AG04449 (cell line): ENCODE data around the gene TIMM17B.
"Not testable (repeated sequence)": the region's sequence is repeated elsewhere in the genome, so short reads cannot be mapped to it uniquely, and the experiment has no call there.

Experiments used
- CTCF ChIA-PET: fragments of 350-600 bp; formaldehyde crosslinking; extraction: SDS; loops from one replicate; lab custom pipeline; 2021; ENCODE audit warnings: antibody characterized with exemption; lab: Yijun Ruan, JAX
- POLR2A ChIA-PET: fragments of 400-600, 350-600 bp; formaldehyde crosslinking; extraction: SDS; loops from one replicate; lab custom pipeline; 2020; ENCODE audit warnings: antibody characterized with exemption, inconsistent platforms; lab: Yijun Ruan, JAX
- DNase-seq: peaks from one replicate; pipeline ENCODE4 v3.0.0-alpha.2; 2010; ENCODE audit warnings: low read depth, low spot score
- H3K4me3 ChIP-seq: 2 replicates; pipeline ENCODE4 v1.5.1; 2011; ENCODE audit warnings: low read depth, mild to moderate bottlenecking, control low read depth, low read length
- TF ChIP-seq, protein P1 (sequence below): IDR thresholded peaks from one replicate; pipeline ENCODE4 v1.5.1; 2011; ENCODE audit warnings: mild to moderate bottlenecking, moderate library complexity, low read length, control low read depth, inconsistent platforms; ENCODE audit not compliant: insufficient read depth; ENCODE audit errors: missing control alignments

TIMM17B gene

DNA sequence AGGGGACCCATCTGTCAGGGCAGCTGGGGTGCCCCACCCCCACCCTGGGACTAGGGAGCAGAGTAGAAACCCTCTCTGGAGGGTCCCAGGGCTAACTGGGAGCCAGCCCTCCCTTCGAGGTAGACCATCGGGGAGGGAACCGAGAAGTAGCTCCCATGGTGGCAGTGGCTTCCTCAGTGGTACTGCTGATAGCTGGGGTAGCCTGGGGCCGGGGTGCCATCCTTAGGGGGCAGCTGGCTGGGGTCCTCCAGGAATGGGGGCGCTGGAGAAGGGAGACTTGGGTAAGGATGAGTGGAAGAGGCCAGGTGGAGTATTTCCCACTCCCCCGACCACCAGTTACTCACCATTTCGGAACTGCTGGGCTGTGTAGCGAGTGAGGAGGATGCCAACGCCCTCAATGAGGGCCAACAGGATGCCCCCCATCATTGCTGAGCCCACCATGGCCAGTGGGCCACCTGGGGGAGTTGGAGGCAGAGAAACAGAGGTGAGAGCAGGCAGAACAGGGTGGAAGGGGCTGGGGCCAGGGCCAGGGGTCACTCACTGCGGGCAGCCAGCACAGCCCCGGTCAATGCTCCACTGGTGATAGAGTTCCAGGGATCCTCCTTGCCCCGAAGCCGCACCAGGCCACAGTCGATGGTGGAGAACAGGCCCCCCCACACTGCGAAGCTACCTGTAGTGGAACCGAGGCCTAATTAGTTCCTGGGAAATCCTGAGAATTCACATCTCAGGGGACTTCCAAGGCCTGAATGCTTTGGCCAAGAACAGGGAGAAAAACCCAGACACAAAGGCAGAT lies 3.8 kb downstream of the TIMM17B start:
- POLR2A ChIA-PET: no interaction called here
- no peak for DNase-seq
- CTCF ChIA-PET: interaction anchor here (1.0 kb wide), 1 partner anchor 211 kb away, joined by 3 read pairs; no protein-coding TSS in a partner anchor
- H3K4me3 ChIP-seq: no peak overlapping the region
- TF ChIP-seq, protein P1, sequence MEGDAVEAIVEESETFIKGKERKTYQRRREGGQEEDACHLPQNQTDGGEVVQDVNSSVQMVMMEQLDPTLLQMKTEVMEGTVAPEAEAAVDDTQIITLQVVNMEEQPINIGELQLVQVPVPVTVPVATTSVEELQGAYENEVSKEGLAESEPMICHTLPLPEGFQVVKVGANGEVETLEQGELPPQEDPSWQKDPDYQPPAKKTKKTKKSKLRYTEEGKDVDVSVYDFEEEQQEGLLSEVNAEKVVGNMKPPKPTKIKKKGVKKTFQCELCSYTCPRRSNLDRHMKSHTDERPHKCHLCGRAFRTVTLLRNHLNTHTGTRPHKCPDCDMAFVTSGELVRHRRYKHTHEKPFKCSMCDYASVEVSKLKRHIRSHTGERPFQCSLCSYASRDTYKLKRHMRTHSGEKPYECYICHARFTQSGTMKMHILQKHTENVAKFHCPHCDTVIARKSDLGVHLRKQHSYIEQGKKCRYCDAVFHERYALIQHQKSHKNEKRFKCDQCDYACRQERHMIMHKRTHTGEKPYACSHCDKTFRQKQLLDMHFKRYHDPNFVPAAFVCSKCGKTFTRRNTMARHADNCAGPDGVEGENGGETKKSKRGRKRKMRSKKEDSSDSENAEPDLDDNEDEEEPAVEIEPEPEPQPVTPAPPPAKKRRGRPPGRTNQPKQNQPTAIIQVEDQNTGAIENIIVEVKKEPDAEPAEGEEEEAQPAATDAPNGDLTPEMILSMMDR: no peak

DNA sequence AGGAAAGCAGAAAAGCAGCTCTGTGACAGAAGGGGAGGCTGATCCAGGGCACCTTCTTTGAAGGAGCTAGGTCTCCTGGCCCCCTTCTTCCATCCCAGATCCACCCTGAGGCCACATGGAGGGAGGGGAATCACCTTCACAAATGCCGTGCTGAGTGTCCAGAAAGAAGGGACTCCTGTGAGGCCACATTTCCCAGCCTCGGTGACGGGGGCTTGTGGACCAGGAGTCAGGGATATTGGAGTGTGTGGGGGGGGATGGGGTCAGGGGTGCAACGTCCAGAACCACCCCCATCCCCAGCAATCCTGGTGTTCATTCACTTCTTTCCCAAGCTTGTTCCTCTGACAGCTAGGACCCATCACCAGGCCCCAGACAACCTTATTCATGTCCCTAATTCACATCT lies 4.7 kb downstream of the TIMM17B start:
- ChIA-PET CTCF (interaction anchor here (1.0 kb wide), 1 partner anchor 212 kb away, joined by 3 read pairs; no protein-coding TSS in a partner anchor), POLR2A (no interaction called here)
- no peak overlapping the region for H3K4me3 ChIP-seq
- TF ChIP-seq, protein P1: no peak
- no peak for DNase-seq

DNA sequence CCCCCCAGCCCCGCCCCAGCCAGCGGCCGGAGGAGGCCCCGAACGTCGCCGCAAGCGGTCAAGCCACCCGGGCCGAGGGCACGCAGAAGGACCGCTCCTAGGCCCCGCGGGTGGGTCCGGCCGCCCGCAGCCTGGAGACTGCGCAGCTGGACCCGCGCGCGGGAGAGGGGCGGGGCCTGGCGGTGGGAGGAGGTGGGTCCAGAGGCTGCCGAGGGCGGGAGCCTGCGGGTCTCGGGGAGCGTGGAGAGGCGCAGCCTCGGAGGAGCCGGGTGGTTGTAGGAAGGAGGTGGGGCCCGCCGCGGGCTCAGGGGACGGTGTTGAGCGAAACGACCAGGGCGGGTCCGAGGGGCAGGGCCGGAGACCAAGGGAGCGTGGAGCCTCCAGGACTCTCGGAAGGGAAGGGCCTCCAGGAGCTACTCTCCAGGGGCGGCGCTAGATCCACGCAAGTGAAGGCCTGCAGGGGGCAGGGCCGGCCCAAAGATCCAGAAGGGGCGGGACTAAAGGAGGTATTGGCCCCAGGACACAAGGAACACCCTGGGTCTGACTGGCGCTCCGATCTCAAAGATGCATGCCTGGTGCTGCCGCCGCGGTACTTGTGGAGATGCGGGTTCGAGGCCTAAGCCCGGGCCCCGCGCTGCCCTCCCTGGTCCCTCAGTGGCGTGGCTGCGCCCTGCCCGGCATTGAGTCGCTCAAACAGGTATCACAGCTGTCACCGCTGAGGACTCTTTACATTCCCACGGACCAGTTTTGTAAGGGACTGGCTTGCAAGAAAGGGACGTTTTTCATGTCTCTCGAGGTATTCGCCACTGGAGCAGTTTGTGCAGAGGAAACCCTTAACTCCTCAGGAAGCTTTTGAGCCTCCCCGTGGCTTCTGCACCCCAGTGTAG lies 5.9 kb downstream of the TIMM17B start:
- ChIA-PET POLR2A (interaction anchor here (0.9 kb wide), 1 partner anchor 59 kb away, joined by 3 read pairs; no protein-coding TSS in a partner anchor), CTCF (interaction anchor here (0.8 to 1.3 kb wide), 2 partner anchors 12 to 25 kb away, joined by 4 to 5 read pairs; no protein-coding TSS in a partner anchor)
- peak overlapping the region; percentile 55 for H3K4me3 ChIP-seq
- TF ChIP-seq, protein P1: peak; percentile 65
- DNase-seq: no peak

DNA sequence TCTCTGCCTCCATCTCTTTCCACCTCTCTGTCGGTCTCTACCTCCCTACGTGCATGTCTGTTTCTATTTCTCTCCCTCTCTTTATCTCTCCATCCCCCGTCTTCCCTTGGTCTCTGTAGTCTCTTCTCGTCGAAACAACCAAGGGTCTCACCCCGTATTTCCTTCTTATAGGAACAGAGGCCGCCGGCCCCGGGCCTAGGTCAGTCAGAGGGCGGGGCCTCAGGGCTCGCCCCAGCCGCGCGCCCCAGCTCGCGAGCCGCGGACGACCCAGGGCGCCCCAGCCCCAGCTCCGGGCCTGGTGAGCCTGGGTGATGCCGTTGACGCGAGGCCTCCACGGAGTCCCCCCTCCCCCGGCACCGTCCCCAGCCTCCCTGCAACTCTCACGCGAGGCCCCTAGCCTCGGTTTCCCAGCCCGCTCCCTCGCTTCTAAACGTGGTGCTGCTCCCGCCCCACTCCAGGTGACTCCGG lies 6.6 kb downstream of the TIMM17B start:
- DNase-seq: no peak
- ChIA-PET POLR2A (no interaction called here), CTCF (interaction anchor here (1.3 kb wide), 1 partner anchor 25 kb away, joined by 5 read pairs; no protein-coding TSS in a partner anchor)
- H3K4me3 ChIP-seq: peak overlapping the region; percentile 55
- TF ChIP-seq, protein P1: no peak

DNA sequence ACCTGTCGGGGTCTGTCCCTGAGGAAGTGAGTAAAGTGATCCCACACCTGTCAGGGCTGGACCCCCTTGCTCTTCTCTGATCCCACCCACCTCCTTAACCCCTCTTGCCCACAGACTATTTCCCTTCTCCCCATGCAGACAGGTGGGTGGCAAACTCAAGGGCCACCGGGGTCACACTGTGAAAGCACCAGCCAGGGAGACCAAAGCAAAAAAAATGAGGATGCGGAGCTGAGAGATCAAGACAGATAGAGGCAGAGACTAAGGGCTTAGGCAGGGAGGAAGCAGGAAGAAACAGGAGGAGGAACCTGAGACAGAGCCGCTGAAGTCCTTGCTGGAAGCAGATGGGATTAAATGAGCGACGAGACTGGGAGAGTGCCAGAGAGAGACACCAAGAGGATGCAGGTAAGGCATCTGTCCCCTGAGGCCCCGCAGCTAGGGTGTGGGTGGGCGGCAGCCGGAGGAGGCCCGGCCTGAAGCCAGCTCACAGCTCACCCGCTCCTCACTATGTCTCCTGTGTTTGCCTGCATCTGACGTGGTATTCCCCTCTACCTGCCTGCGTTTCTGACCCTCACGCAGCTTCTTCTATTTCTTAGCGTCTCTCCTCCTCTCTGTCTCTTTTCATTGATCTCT lies 7.2 kb downstream of the TIMM17B start:
- DNase-seq: no peak
- CTCF ChIA-PET: no interaction called here
- TF ChIP-seq, protein P1: no peak
- POLR2A ChIA-PET: no interaction called here
- peak overlapping the region; percentile 55 for H3K4me3 ChIP-seq

- DNase-seq, POLR2A ChIA-PET, CTCF ChIA-PET, H3K4me3 ChIP-seq: not testable (repeated sequence)
These were observed 11.0 kb downstream of the TIMM17B start for GRCh38 chrX:48886586-48886985.
